Activated CD8-positive, alpha-beta memory T cell treated with anti-CD3 and anti-CD28 coated beads, Interleukin-2, amount 10 ng/mL, durations not matched to agents 7 days and 5 days (primary cell): ENCODE data around the gene SRY. TPM values are rescaled to one million over a fixed set of nuclear protein-coding genes. Genes with fewer than 3 reads are reported as not detected.
"Not testable (repeated sequence)": the region's sequence is repeated elsewhere in the genome, so short reads cannot be mapped to it uniquely, and the experiment has no call there.

Source experiments
- ATAC-seq: fragments of 150-1000 bp; cut with Tn5 transposase; one replicate; pipeline ENCODE4 v1.10.0; 2021; ENCODE audit warnings: moderate library complexity
- CTCF ChIA-PET: fragments of 350-600 bp; sonication (Branson Sonifier 250); formaldehyde crosslinking; loops from one replicate; lab custom pipeline; 2021; ENCODE audit warnings: antibody characterized with exemption; lab: Charles Lee
- DNase-seq: peaks from one replicate; pipeline ENCODE4 v3.0.0-alpha.2; 2020
- H3K27ac Mint-ChIP-seq: one replicate; pipeline ENCODE4 v1.8.0; 2021; ENCODE audit warnings: mild to moderate bottlenecking, mixed read lengths
- H3K27me3 Mint-ChIP-seq: one replicate; pipeline ENCODE4 v1.8.0; 2021; ENCODE audit warnings: mixed read lengths
- H3K36me3 Mint-ChIP-seq: one replicate; pipeline ENCODE4 v1.8.0; 2021; ENCODE audit warnings: mild to moderate bottlenecking, mixed read lengths
- H3K4me1 Mint-ChIP-seq: one replicate; pipeline ENCODE4 v1.8.0; 2021; ENCODE audit warnings: mixed read lengths
- H3K4me3 Mint-ChIP-seq: one replicate; pipeline ENCODE4 v1.8.0; 2021; ENCODE audit warnings: mild to moderate bottlenecking, moderate library complexity, mixed read lengths
- H3K9me3 Mint-ChIP-seq: one replicate; pipeline ENCODE4 v1.8.0; 2022; ENCODE audit warnings: low read depth, mixed read lengths
- total RNA-seq, 2 experiments: library from RNA; stranded (reverse); gene quantifications; one replicate each; pipeline ENCODE4 v1.2.3, GENCODE V29; 2021

Gene SRY
- not detected for total RNA-seq

GRCh38 chrY:2787600-2787999 is at the start of gene SRY:
Gene SRY, minus strand, starts transcription at chrY:2787682. Its CDS starts 79 bp downstream, at chrY:2787603.
- Mint-ChIP-seq H3K36me3 (peaks cover 2% of the 10 kb centered on the region), H3K9me3 (no peaks in the 10 kb centered on the region), H3K4me3 (no peak within 1 kb of the TSS), H3K4me1 (peaks cover 3% of the 10 kb centered on the region), H3K27me3 (peaks cover 43% of the 10 kb centered on the region), H3K27ac (no peak within 1 kb of the TSS)
- ATAC-seq (no peak), DNase-seq (no peak)
- CTCF ChIA-PET = no interaction called here

GRCh38 chrY:2837078-2837477 is 49.6 kb upstream of the SRY start:
- Mint-ChIP-seq H3K36me3 (peaks cover 9% of the 10 kb centered on the region), H3K27me3 (peaks cover 18% of the 10 kb centered on the region), H3K4me1 (peaks cover 16% of the 10 kb centered on the region), H3K27ac (no peak overlapping the region), H3K4me3 (no peak overlapping the region), H3K9me3 (no peaks in the 10 kb centered on the region)
- DNase-seq (no peak), ATAC-seq (no peak)
- CTCF ChIA-PET = no interaction called here

- H3K27ac Mint-ChIP-seq = no peak overlapping the region
- peaks cover 30% of the 10 kb centered on the region for H3K27me3 Mint-ChIP-seq
- no peak overlapping the region for H3K4me3 Mint-ChIP-seq
- peaks cover 9% of the 10 kb centered on the region for H3K4me1 Mint-ChIP-seq
- CTCF ChIA-PET = no interaction called here
- ATAC-seq = no peak
- H3K9me3 Mint-ChIP-seq = no peaks in the 10 kb centered on the region
- no peak for DNase-seq
- peaks cover 2% of the 10 kb centered on the region for H3K36me3 Mint-ChIP-seq
These were observed 47.7 kb upstream of the SRY start for GRCh38 chrY:2835230-2835629.

- peaks cover 32% of the 10 kb centered on the region for H3K27me3 Mint-ChIP-seq
- no peaks in the 10 kb centered on the region for H3K9me3 Mint-ChIP-seq
- ATAC-seq = no peak
- CTCF ChIA-PET = no interaction called here
- no peak overlapping the region for H3K27ac Mint-ChIP-seq
- no peaks in the 10 kb centered on the region for H3K36me3 Mint-ChIP-seq
- no peaks in the 10 kb centered on the region for H3K4me1 Mint-ChIP-seq
- DNase-seq = no peak
- no peak overlapping the region for H3K4me3 Mint-ChIP-seq
These were observed 41.0 kb upstream of the SRY start for GRCh38 chrY:2828497-2828896.

- DNase-seq (no peak), ATAC-seq (no peak)
- Mint-ChIP-seq H3K9me3 (no peaks in the 10 kb centered on the region), H3K27me3 (peaks cover 15% of the 10 kb centered on the region), H3K27ac (no peak overlapping the region), H3K36me3 (no peaks in the 10 kb centered on the region), H3K4me1 (no peaks in the 10 kb centered on the region), H3K4me3 (no peak overlapping the region)
- CTCF ChIA-PET = no interaction called here
These were observed 37.0 kb upstream of the SRY start for GRCh38 chrY:2824471-2824870.

GRCh38 chrY:2817146-2817896 is 29.8 kb upstream of the SRY start:
- H3K9me3 Mint-ChIP-seq, ATAC-seq, H3K36me3 Mint-ChIP-seq, CTCF ChIA-PET, H3K27me3 Mint-ChIP-seq, H3K4me1 Mint-ChIP-seq, H3K4me3 Mint-ChIP-seq, H3K27ac Mint-ChIP-seq, DNase-seq: not testable (repeated sequence)

- H3K27me3 Mint-ChIP-seq = peaks cover 29% of the 10 kb centered on the region
- no peak for ATAC-seq
- CTCF ChIA-PET = no interaction called here
- H3K4me3 Mint-ChIP-seq = no peak overlapping the region
- H3K36me3 Mint-ChIP-seq = no peaks in the 10 kb centered on the region
- H3K9me3 Mint-ChIP-seq = no peaks in the 10 kb centered on the region
- no peak overlapping the region for H3K27ac Mint-ChIP-seq
- no peak for DNase-seq
- H3K4me1 Mint-ChIP-seq = peaks cover 3% of the 10 kb centered on the region
These were observed 12.8 kb upstream of the SRY start for GRCh38 chrY:2800246-2800645.

GRCh38 chrY:2797991-2798390 is 10.5 kb upstream of the SRY start:
- Mint-ChIP-seq H3K36me3 (no peaks in the 10 kb centered on the region), H3K27me3 (peaks cover 19% of the 10 kb centered on the region), H3K27ac (no peak overlapping the region), H3K9me3 (no peaks in the 10 kb centered on the region), H3K4me3 (no peak overlapping the region), H3K4me1 (peaks cover 3% of the 10 kb centered on the region)
- CTCF ChIA-PET = no interaction called here
- DNase-seq = no peak
- no peak for ATAC-seq

GRCh38 chrY:2796977-2797523 is 9.6 kb upstream of the SRY start:
- CTCF ChIA-PET = no interaction called here
- DNase-seq (no peak), ATAC-seq (no peak)
- Mint-ChIP-seq H3K27me3 (peaks cover 13% of the 10 kb centered on the region), H3K4me3 (no peak overlapping the region), H3K36me3 (no peaks in the 10 kb centered on the region), H3K4me1 (no peaks in the 10 kb centered on the region), H3K9me3 (no peaks in the 10 kb centered on the region), H3K27ac (no peak overlapping the region)

GRCh38 chrY:2789756-2790155 is 2.3 kb upstream of the SRY start:
- peaks cover 3% of the 10 kb centered on the region for H3K4me1 Mint-ChIP-seq
- H3K27ac Mint-ChIP-seq = no peak overlapping the region
- DNase-seq (no peak), ATAC-seq (no peak)
- H3K9me3 Mint-ChIP-seq = no peaks in the 10 kb centered on the region
- no peak overlapping the region for H3K4me3 Mint-ChIP-seq
- CTCF ChIA-PET = no interaction called here
- H3K36me3 Mint-ChIP-seq = peaks cover 2% of the 10 kb centered on the region
- H3K27me3 Mint-ChIP-seq = peaks cover 50% of the 10 kb centered on the region

- CTCF ChIA-PET = no interaction called here
- H3K27ac Mint-ChIP-seq = no peak overlapping the region
- no peak for DNase-seq
- peaks cover 41% of the 10 kb centered on the region for H3K27me3 Mint-ChIP-seq
- peaks cover 3% of the 10 kb centered on the region for H3K4me1 Mint-ChIP-seq
- H3K4me3 Mint-ChIP-seq = no peak overlapping the region
- H3K9me3 Mint-ChIP-seq = no peaks in the 10 kb centered on the region
- peaks cover 2% of the 10 kb centered on the region for H3K36me3 Mint-ChIP-seq
- ATAC-seq = no peak
These were observed 488 bp downstream of the SRY start for GRCh38 chrY:2786876-2787512.
